ENCODE measurements around the gene FAM219A.
A peak's percentile ranks its signal among the peaks of the same experiment; 100 is the strongest.

Gene FAM219A

GRCh38 chr9:34409154-34409553, 49.2 kb downstream of the FAM219A start:
- H3K27ac ChIP-seq (ENCODE audit: insufficient read depth in 1 of 2, low read depth in 1 of 2, low read length in 2 of 2, poor library complexity in 1 of 2, severe bottlenecking in 2 of 2): no peak overlapping the region
- no peaks in the 10 kb centered on the region for H3K9me3 ChIP-seq (ENCODE audit: control extremely low read depth in 1 of 5, control insufficient read depth in 4 of 5, insufficient read depth in 2 of 5, low read depth in 1 of 5, low read length in 4 of 5)
- CTCF ChIA-PET: interaction anchor here (1.6 to 3.9 kb wide), 2 partner anchors 28 to 93 kb away, joined by 5 to 14 read pairs; no protein-coding TSS in a partner anchor
- H3K4me1 ChIP-seq (ENCODE audit: control extremely low read depth in 1 of 4, control insufficient read depth in 4 of 4, insufficient read depth in 4 of 4, low read length in 3 of 4): peaks cover 0 to 2% (median 0%) of the 10 kb centered on the region in 4 experiments
- no peaks in the 10 kb centered on the region for H3K27me3 ChIP-seq (replicated peaks in 2 of 5; ENCODE audit: control insufficient read depth in 4 of 5, insufficient read depth in 5 of 5, low read length in 4 of 5)
- POLR2A ChIA-PET: no interaction called here
- H3K4me3 ChIP-seq (ENCODE audit: control insufficient read depth in 1 of 7, extremely low read depth in 1 of 7, insufficient read depth in 4 of 7, low read depth in 2 of 7, low read length in 6 of 7): no peak overlapping the region
- peaks cover 0 to 8% (median 0%) of the 10 kb centered on the region in 4 experiments for H3K36me3 ChIP-seq (ENCODE audit: control insufficient read depth in 4 of 4, insufficient read depth in 4 of 4, low read length in 3 of 4)
- 93% methylated on average over 2 of the region's 2 CpGs for WGBS (ENCODE audit: insufficient coverage)
- DNase-seq: no peak

DNA sequence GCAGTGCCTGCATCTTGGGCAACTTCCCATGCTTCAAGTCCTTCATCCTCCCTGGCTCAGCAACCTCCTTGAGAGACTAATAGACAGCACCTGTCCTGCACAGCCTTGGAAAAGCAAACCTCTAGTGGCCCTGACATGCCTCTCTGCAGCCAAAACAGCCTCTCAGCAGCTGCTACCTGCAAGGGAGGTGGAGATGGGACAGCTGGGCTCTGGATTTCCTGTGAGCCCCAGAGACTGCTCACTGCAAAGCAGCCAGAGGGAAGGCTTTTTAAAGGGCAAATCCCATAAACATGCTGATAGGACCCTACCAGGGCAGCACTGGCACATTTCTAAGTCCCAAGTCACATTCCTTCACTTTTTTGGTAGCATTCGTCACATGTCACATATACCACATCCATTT, 50.2 kb downstream of the FAM219A start:
- Histone ChIP-seq H3K27me3 (replicated peaks in 2 of 5; ENCODE audit: control insufficient read depth in 4 of 5, insufficient read depth in 5 of 5, low read length in 4 of 5) (no peaks in the 10 kb centered on the region), H3K4me3 (ENCODE audit: control insufficient read depth in 1 of 7, extremely low read depth in 1 of 7, insufficient read depth in 4 of 7, low read depth in 2 of 7, low read length in 6 of 7) (no peak overlapping the region), H3K4me1 (ENCODE audit: control extremely low read depth in 1 of 4, control insufficient read depth in 4 of 4, insufficient read depth in 4 of 4, low read length in 3 of 4) (peaks cover 0 to 2% (median 0%) of the 10 kb centered on the region in 4 experiments), H3K9me3 (ENCODE audit: control extremely low read depth in 1 of 5, control insufficient read depth in 4 of 5, insufficient read depth in 2 of 5, low read depth in 1 of 5, low read length in 4 of 5) (no peaks in the 10 kb centered on the region), H3K27ac (ENCODE audit: insufficient read depth in 1 of 2, low read depth in 1 of 2, low read length in 2 of 2, poor library complexity in 1 of 2, severe bottlenecking in 2 of 2) (no peak overlapping the region), H3K36me3 (ENCODE audit: control insufficient read depth in 4 of 4, insufficient read depth in 4 of 4, low read length in 3 of 4) (peaks cover 0 to 8% (median 3%) of the 10 kb centered on the region in 4 experiments)
- DNase-seq: no peak
- POLR2A ChIA-PET: no interaction called here
- WGBS (ENCODE audit: insufficient coverage): 92% methylated on average over 1 of the region's 1 CpG
- CTCF ChIA-PET: interaction anchor here (3.9 kb wide), 1 partner anchor 94 kb away, joined by 14 read pairs; no protein-coding TSS in a partner anchor

DNA sequence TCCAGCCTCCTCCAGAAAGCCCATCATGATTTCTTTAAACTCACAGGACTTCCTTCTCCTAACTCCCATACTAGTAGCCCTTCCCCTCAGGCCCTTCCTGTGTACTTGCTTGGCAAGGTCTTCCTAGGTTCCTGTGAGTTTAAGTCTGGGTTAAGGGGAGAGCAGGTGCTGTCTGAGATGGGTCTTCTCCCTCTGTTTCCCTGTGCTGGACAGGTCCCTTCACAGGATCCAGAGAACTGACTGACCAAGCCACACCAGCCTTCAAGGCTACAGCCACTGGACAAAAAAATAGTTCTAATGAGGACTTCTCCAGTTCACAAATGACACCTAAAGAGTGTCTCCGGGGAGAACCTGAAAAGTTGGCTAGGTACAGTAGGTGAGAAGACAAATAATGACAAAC, 52.2 kb downstream of the FAM219A start:
- Histone ChIP-seq H3K4me3 (ENCODE audit: control insufficient read depth in 1 of 7, extremely low read depth in 1 of 7, insufficient read depth in 4 of 7, low read depth in 2 of 7, low read length in 6 of 7) (no peak overlapping the region), H3K9me3 (ENCODE audit: control extremely low read depth in 1 of 5, control insufficient read depth in 4 of 5, insufficient read depth in 2 of 5, low read depth in 1 of 5, low read length in 4 of 5) (no peaks in the 10 kb centered on the region), H3K27ac (ENCODE audit: insufficient read depth in 1 of 2, low read depth in 1 of 2, low read length in 2 of 2, poor library complexity in 1 of 2, severe bottlenecking in 2 of 2) (no peak overlapping the region), H3K36me3 (ENCODE audit: control insufficient read depth in 4 of 4, insufficient read depth in 4 of 4, low read length in 3 of 4) (peaks cover 0 to 14% (median 4%) of the 10 kb centered on the region in 4 experiments), H3K27me3 (replicated peaks in 2 of 5; ENCODE audit: control insufficient read depth in 4 of 5, insufficient read depth in 5 of 5, low read length in 4 of 5) (no peaks in the 10 kb centered on the region), H3K4me1 (ENCODE audit: control extremely low read depth in 1 of 4, control insufficient read depth in 4 of 4, insufficient read depth in 4 of 4, low read length in 3 of 4) (peaks cover 0 to 2% (median 0%) of the 10 kb centered on the region in 4 experiments)
- POLR2A ChIA-PET: no interaction called here
- 89% methylated on average over 1 of the region's 1 CpG for WGBS (ENCODE audit: insufficient coverage)
- no peak for DNase-seq
- CTCF ChIA-PET: interaction anchor here (3.1 to 3.2 kb wide), 2 partner anchors 10 to 95 kb away, joined by 23 to 24 read pairs; no protein-coding TSS in a partner anchor

GRCh38 chr9:34405719-34406118, 52.7 kb downstream of the FAM219A start:
- peaks cover 0 to 14% (median 6%) of the 10 kb centered on the region in 4 experiments for H3K36me3 ChIP-seq (ENCODE audit: control insufficient read depth in 4 of 4, insufficient read depth in 4 of 4, low read length in 3 of 4)
- no peak overlapping the region for H3K27ac ChIP-seq (ENCODE audit: insufficient read depth in 1 of 2, low read depth in 1 of 2, low read length in 2 of 2, poor library complexity in 1 of 2, severe bottlenecking in 2 of 2)
- H3K4me1 ChIP-seq (ENCODE audit: control extremely low read depth in 1 of 4, control insufficient read depth in 4 of 4, insufficient read depth in 4 of 4, low read length in 3 of 4): peaks cover 0 to 2% (median 0%) of the 10 kb centered on the region in 4 experiments
- no peaks in the 10 kb centered on the region for H3K9me3 ChIP-seq (ENCODE audit: control extremely low read depth in 1 of 5, control insufficient read depth in 4 of 5, insufficient read depth in 2 of 5, low read depth in 1 of 5, low read length in 4 of 5)
- CTCF ChIA-PET: interaction anchor here (0.7 to 3.2 kb wide), 4 partner anchors 10 to 96 kb away, joined by 3 to 24 read pairs (median 14); no protein-coding TSS in a partner anchor
- no peak overlapping the region for H3K4me3 ChIP-seq (ENCODE audit: control insufficient read depth in 1 of 7, extremely low read depth in 1 of 7, insufficient read depth in 4 of 7, low read depth in 2 of 7, low read length in 6 of 7)
- 96% methylated on average over 5 of the region's 7 CpGs for WGBS (ENCODE audit: insufficient coverage)
- no peak for DNase-seq
- POLR2A ChIA-PET: no interaction called here
- H3K27me3 ChIP-seq (replicated peaks in 2 of 5; ENCODE audit: control insufficient read depth in 4 of 5, insufficient read depth in 5 of 5, low read length in 4 of 5): no peaks in the 10 kb centered on the region

DNA sequence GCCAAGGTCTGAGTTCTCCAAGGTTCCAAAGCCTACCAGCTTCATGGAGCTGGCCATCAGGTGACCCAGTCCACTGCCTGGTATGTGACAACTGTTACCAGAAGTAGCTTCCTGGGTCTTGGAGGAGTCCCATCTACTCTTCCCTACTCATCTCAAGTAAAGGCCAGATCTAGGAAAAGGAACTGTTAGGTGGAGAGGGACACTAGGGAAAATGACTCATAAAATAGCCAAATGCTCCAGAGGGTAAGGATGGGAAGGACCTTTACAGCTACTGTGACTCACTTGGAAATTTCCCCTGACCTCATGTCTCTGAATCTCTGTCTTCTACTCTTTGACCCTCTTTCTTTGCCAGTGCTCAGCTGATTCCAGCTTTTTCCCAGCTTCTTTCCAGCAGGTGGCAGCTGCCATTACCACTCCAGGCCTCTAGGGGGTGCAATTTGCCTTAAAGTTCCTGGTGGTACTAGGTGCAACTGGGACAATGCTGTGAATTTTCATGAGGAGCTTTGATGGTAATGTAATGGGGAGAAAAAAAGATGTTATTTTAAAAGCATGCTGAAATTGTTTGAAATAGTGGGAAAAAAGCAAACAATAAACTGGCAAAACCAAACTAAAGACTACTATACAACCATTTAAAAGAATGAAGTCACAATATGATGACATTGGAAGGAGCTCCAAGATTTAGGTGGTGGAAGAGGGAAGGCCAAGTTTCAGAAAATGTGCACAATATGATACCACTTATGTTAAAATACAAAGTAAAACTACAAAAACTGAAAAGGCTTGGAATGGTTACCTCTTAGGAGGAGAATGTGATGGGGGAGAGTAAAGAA, 54.6 kb downstream of the FAM219A start:
- H3K9me3 ChIP-seq (ENCODE audit: control extremely low read depth in 1 of 5, control insufficient read depth in 4 of 5, insufficient read depth in 2 of 5, low read depth in 1 of 5, low read length in 4 of 5): no peaks in the 10 kb centered on the region
- H3K27ac ChIP-seq (ENCODE audit: insufficient read depth in 1 of 2, low read depth in 1 of 2, low read length in 2 of 2, poor library complexity in 1 of 2, severe bottlenecking in 2 of 2): no peak overlapping the region
- peak; percentile 25 to 61 (median 46) for DNase-seq
- no peak overlapping the region for H3K4me3 ChIP-seq (ENCODE audit: control insufficient read depth in 1 of 7, extremely low read depth in 1 of 7, insufficient read depth in 4 of 7, low read depth in 2 of 7, low read length in 6 of 7)
- H3K4me1 ChIP-seq (ENCODE audit: control extremely low read depth in 1 of 4, control insufficient read depth in 4 of 4, insufficient read depth in 4 of 4, low read length in 3 of 4): peaks cover 0 to 2% (median 0%) of the 10 kb centered on the region in 4 experiments
- peaks cover 0 to 19% (median 6%) of the 10 kb centered on the region in 4 experiments for H3K36me3 ChIP-seq (ENCODE audit: control insufficient read depth in 4 of 4, insufficient read depth in 4 of 4, low read length in 3 of 4)
- H3K27me3 ChIP-seq (replicated peaks in 2 of 5; ENCODE audit: control insufficient read depth in 4 of 5, insufficient read depth in 5 of 5, low read length in 4 of 5): no peaks in the 10 kb centered on the region
- CTCF ChIA-PET: interaction anchor here (0.6 to 3.2 kb wide), 27 partner anchors 9 to 242 kb away, joined by 3 to 24 read pairs (median 4); partner anchors contain the start of gene MYORG
- POLR2A ChIA-PET: interaction anchor here (0.5 to 0.6 kb wide), 2 partner anchors 12 to 199 kb away, joined by 3 read pairs; no protein-coding TSS in a partner anchor

DNA sequence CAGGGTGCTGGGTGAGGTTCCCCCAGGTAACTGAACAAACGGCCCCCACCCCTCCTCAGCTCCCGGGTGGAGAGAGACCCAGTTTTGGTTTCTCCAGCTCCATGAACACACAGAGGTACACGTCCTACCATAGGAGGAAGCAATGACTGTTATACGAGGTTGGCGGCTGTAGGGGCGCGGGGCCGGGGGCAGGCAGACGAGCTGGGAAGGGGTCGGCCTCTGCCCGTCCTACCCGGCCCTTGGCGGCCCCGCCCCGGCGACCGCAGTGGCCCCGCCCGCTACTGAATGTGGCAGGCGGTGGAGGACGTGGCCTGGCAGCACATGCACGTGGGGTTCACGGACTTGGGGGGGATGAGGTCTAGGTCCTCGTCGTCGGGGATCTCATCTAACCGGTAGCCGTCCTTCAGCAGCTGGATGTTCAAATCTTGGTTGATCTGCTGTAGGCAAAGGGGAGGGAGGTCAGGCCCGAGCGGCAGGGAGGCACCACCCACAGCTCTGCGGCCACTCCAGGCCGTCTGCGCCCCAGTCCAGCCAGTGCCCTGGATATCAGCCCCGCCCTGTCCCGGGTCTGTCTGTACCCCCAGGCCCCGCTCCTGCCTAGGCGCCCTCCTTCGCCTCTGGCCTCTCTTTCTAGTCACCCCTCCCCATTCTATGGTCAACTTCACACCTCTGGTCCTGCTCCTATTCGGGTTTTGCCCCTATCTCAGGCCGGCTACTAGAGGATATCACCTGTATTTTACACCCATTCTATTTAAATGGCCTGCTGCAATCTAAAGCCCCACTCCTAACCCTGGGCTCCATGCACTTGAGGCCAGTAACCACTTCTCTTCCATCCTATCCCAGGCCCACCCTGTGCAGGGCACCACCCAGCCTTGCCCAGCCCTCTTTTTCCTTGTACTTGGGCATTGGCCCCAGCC, 57.4 kb downstream of the FAM219A start:
- CTCF ChIA-PET: interaction anchor here (1.0 kb wide), 1 partner anchor 190 kb away, joined by 3 read pairs; no protein-coding TSS in a partner anchor
- 97% methylated on average over 39 of the region's 40 CpGs for WGBS (ENCODE audit: insufficient coverage)
- POLR2A ChIA-PET: no interaction called here

More for the DNA sequence above, 57.4 kb downstream of the FAM219A start:
- Histone ChIP-seq H3K36me3 (ENCODE audit: control insufficient read depth in 4 of 4, insufficient read depth in 4 of 4, low read length in 3 of 4) (peaks cover 0 to 19% (median 6%) of the 10 kb centered on the region in 4 experiments), H3K27me3 (replicated peaks in 2 of 5; ENCODE audit: control insufficient read depth in 4 of 5, insufficient read depth in 5 of 5, low read length in 4 of 5) (no peaks in the 10 kb centered on the region), H3K4me3 (ENCODE audit: control insufficient read depth in 1 of 7, extremely low read depth in 1 of 7, insufficient read depth in 4 of 7, low read depth in 2 of 7, low read length in 6 of 7) (no peak overlapping the region), H3K9me3 (ENCODE audit: control extremely low read depth in 1 of 5, control insufficient read depth in 4 of 5, insufficient read depth in 2 of 5, low read depth in 1 of 5, low read length in 4 of 5) (no peaks in the 10 kb centered on the region), H3K4me1 (ENCODE audit: control extremely low read depth in 1 of 4, control insufficient read depth in 4 of 4, insufficient read depth in 4 of 4, low read length in 3 of 4) (peaks cover 0 to 5% (median 2%) of the 10 kb centered on the region in 4 experiments), H3K27ac (ENCODE audit: insufficient read depth in 1 of 2, low read depth in 1 of 2, low read length in 2 of 2, poor library complexity in 1 of 2, severe bottlenecking in 2 of 2) (no peak overlapping the region)
- no peak for DNase-seq

Data from common myeloid progenitor, CD34-positive (primary cell).